HFFc6 (cell line): ENCODE data around the gene DNMBP. TPM values are rescaled to one million over a fixed set of nuclear protein-coding genes. Genes with fewer than 3 reads are reported as not detected.
A peak's percentile ranks its signal among the peaks of the same experiment; 100 is the strongest.

Experiments used
- DNase-seq: peaks from one replicate; pipeline ENCODE4 v3.0.0-alpha.2; 2018
- H3K27ac Mint-ChIP-seq: 2 replicates; pipeline ENCODE4 v1.8.0; 2020; ENCODE audit warnings: mild to moderate bottlenecking, mixed read lengths
- H3K27me3 Mint-ChIP-seq: 2 replicates; pipeline ENCODE4 v1.8.0; 2021; ENCODE audit warnings: mild to moderate bottlenecking, moderate library complexity, mixed read lengths; ENCODE audit not compliant: insufficient read depth
- H3K36me3 Mint-ChIP-seq: 2 replicates; pipeline ENCODE4 v1.8.0; 2021; ENCODE audit warnings: low read depth, mixed read lengths
- H3K4me1 Mint-ChIP-seq: 2 replicates; pipeline ENCODE4 v1.8.0; 2020; ENCODE audit warnings: low read depth, mixed read lengths
- H3K4me3 Mint-ChIP-seq: 2 replicates; pipeline ENCODE4 v1.8.0; 2020; ENCODE audit warnings: mild to moderate bottlenecking, moderate library complexity, mixed read lengths
- H3K9me3 Mint-ChIP-seq: 2 replicates; pipeline ENCODE4 v1.8.0; 2020; ENCODE audit warnings: mild to moderate bottlenecking, mixed read lengths
- CTCF ChIP-seq: fragments of 200-600 bp; sonication (generic); IDR thresholded peaks from 2 replicates; pipeline ENCODE4 v1.5.0; 2021; ENCODE audit warnings: antibody characterized with exemption, mild to moderate bottlenecking
- total RNA-seq, 6 experiments: library from RNA; stranded (reverse); fragmentation: NEBNext Ultra II Directional; extraction: Animal tissue kit (Norgen Biotek cat#: 25700); gene quantifications; 2 replicates in 1 of 6; 3 replicates in 5 of 6; pipeline ENCODE4 v1.2.3, GENCODE V29; 2021

DNMBP gene
- total RNA-seq, 6 experiments from 2014 or later = 24.9 to 44.7 (median 28.6) TPM

GRCh38 chr10:99999319-100000108, 10.2 kb downstream of the DNMBP start:
- Mint-ChIP-seq H3K27me3 (no peaks in the 10 kb centered on the region), H3K4me1 (peaks cover 81% of the 10 kb centered on the region), H3K36me3 (peaks cover 47% of the 10 kb centered on the region), H3K4me3 (no peak overlapping the region), H3K27ac (no peak overlapping the region; the same call in 1 of the 2 replicates), H3K9me3 (no peaks in the 10 kb centered on the region)
- no peak for TF ChIP-seq CTCF
- no peak for DNase-seq

GRCh38 chr10:99998889-99999288, 10.9 kb downstream of the DNMBP start:
- Mint-ChIP-seq H3K36me3 (peaks cover 52% of the 10 kb centered on the region), H3K27me3 (no peaks in the 10 kb centered on the region), H3K9me3 (no peaks in the 10 kb centered on the region), H3K27ac (no peak overlapping the region; the same call in 1 of the 2 replicates), H3K4me3 (no peak overlapping the region), H3K4me1 (peaks cover 82% of the 10 kb centered on the region)
- no peak for TF ChIP-seq CTCF
- DNase-seq = no peak

GRCh38 chr10:99996671-99997648, 12.8 kb downstream of the DNMBP start:
- peak; percentile 38 for DNase-seq
- no peak for TF ChIP-seq CTCF
- no peaks in the 10 kb centered on the region for H3K9me3 Mint-ChIP-seq
- peaks cover 41% of the 10 kb centered on the region for H3K36me3 Mint-ChIP-seq
- peak overlapping the region; percentile 70 for H3K4me3 Mint-ChIP-seq
- peak overlapping the region; percentile 77 for H3K27ac Mint-ChIP-seq
- H3K27me3 Mint-ChIP-seq = peaks cover 3% of the 10 kb centered on the region; the same call in 1 of the 2 replicates
- H3K4me1 Mint-ChIP-seq = peaks cover 75% of the 10 kb centered on the region

- Mint-ChIP-seq H3K27ac (peak overlapping the region; percentile 87), H3K4me1 (peaks cover 69% of the 10 kb centered on the region), H3K9me3 (no peaks in the 10 kb centered on the region), H3K27me3 (peaks cover 3% of the 10 kb centered on the region; the same call in 1 of the 2 replicates), H3K36me3 (peaks cover 36% of the 10 kb centered on the region), H3K4me3 (no peak overlapping the region)
- no peak for DNase-seq
- no peak for TF ChIP-seq CTCF
These were observed 14.0 kb downstream of the DNMBP start for GRCh38 chr10:99995713-99996112.

GRCh38 chr10:99995269-99995668, 14.5 kb downstream of the DNMBP start:
- Mint-ChIP-seq H3K27ac (peak overlapping the region; percentile 87), H3K4me1 (peaks cover 65% of the 10 kb centered on the region), H3K4me3 (no peak overlapping the region; the same call in 1 of the 2 replicates), H3K9me3 (no peaks in the 10 kb centered on the region), H3K36me3 (peaks cover 32% of the 10 kb centered on the region), H3K27me3 (peaks cover 3% of the 10 kb centered on the region; the same call in 1 of the 2 replicates)
- no peak for DNase-seq
- no peak for TF ChIP-seq CTCF
